Lung microvascular endothelial cell (primary cell): ENCODE results near the gene POU2AF2. TPM values are rescaled to one million over a fixed set of nuclear protein-coding genes. Genes with fewer than 3 reads are reported as not detected.
"Not testable (repeated sequence)": the region's sequence is repeated elsewhere in the genome, so short reads cannot be mapped to it uniquely, and the experiment has no call there.

ENCODE experiments used
- DNase-seq, 2 donors: peaks; one replicate each; pipeline versions ENCODE4 v3.0.0 to v3.0.0-alpha.2; 2010; ENCODE audit warnings: low read depth in 2 of 2
- total RNA-seq: library from RNA; depleted of rRNA; stranded (reverse); fragments of >200 nt; gene quantifications from 2 replicates; pipeline ENCODE4 v1.2.1, GENCODE V29; 2014

POU2AF2 gene
- total RNA-seq, 1 donor from 2014 or later = not detected

DNA sequence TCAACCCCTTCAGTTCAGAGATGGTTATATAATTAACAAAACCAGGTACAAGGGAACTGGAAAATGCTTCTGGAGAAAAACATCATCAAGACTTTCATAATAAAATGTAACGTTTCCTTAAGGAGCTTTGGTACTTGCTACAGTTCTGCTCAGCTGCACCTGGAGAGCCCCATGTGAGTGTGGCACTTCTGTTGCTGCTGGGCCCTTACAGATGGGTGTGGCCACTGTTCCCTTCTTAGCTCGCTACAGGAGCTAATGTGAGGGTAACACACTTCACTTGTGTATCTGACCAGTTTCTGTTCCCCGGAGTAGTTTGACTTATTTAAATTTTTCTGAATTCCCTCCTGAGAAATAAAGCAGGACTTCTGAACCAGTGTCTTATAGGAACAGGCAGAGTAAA is 56.8 kb downstream of the POU2AF2 start:
- DNase-seq = no peak

DNA sequence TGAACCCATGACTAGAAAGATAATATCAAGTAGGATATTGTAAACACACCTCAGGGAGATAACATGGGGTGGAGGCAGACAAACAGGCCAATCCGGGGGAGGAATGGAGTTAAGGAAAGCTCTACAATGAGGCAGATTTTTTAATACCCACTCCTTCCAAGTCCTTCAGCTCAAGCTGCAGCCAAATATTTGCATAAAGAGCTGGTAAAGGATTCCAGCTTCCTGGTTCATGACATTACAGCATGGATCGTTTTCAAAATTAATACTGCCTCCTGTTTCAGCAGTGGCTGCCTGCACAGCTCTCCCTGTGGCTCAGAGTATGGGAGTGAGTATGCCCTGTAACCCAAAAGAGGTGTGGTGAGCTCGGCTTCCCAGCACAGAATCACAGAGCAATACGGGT is 57.9 kb downstream of the POU2AF2 start:
- DNase-seq = no peak

DNA sequence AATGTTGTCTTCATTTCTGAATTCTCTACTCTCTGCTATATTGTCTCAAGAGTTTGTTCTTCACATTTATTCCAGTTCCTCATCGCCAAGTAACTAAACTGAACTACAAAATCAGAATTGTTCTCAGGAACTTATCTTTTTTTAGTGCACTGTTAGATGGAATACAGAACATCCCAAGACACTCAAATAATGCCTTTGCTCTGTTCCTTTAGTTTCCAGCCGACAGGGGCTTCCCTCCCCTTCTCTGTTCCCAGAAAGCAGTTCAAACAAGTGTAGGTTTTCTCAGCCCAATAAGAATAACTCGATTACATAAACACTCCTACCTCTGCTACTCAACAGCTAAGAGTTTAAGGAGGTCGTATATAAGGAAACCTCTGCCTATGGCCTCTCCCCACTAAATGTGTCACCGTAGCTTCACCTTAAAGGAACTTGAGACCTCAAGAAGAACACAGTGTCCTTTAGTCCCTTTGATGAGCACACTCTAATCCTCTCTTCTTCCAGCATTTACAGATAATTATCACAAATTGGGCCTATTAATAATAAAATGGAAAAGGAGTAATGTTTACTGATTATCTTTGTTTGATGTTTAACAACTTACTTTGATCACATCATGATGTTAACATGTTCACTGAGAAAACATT is 59.8 kb downstream of the POU2AF2 start:
- no peak for DNase-seq

DNA sequence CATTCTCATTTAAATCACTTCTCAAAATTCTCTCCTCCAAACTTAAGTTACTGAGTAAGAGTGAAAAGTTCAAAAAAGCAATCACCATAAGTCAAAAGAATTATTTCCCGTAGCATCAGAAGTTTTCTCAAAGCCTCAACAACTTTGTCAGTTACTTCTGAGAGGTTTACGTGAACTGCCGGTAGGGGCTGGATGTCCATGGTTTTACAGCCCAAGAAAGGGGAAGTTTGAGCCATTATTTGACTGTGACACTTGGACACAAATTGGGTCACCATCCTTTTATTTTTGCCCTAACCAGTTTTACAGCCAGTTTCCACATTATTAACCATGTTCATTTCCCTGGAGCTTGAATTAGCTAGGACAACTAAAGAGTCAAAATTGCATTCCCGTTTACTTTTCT is 60.4 kb downstream of the POU2AF2 start:
- no peak for DNase-seq

DNA sequence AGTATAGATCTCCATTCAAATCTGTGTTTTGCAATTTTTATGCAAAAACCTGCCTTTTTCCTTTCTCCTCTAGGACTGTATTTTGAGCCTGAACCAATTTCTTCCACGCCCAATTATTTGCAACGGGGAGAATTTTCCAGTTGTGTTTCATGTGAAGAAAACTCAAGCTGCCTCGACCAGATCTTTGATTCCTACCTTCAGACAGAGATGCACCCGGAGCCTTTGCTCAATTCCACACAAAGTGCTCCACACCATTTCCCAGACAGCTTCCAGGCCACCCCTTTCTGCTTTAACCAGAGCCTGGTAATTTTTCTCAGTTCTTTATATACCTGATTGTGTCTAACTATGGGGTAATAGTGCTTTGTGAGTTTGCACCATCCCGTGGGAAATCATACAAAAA is 60.8 kb downstream of the POU2AF2 start:
- no peak for DNase-seq

DNA sequence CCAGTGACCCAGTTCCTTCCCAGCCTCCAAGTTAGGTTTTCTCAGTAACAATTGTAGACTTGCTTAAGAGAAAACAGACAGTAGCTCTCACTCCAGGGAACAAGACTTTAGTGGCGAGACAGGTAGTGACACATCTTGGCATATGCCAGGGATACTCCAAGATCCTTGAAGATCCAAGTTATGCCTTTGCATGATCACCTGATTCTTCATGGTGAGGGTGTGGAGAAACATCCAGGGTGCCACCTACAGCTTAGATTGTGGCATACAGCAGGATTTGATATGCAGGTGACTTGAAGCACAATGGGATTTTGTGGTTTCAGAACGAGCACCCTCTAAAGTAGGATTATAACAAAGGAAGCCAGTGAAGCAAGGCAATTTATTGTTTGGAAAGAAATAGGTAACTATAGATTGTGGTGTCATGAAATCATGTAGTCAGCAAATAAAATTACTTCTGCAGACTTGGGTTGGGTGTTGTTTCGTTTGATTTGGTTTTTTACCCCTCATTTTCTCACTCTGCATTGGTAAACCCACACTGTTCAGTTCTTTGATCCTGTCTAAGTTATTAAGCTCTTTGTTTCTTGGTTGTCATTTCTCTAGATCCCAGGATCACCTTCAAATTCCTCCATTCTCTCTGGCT is 62.1 kb downstream of the POU2AF2 start:
- no peak for DNase-seq

DNA sequence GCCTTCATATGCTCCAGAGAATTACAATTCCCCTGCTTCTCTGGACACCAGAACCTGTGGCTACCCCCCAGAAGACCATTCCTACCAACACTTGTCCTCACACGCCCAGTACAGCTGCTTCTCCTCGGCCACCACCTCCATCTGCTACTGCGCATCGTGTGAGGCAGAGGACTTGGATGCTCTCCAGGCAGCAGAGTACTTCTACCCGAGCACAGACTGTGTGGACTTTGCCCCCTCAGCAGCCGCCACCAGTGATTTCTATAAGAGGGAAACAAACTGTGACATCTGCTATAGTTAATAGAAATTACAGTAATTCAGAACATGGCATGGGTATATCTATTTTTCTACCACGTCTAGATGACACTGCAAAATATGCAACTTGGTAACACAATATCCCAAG is 62.6 kb downstream of the POU2AF2 start:
- DNase-seq = no peak

DNA sequence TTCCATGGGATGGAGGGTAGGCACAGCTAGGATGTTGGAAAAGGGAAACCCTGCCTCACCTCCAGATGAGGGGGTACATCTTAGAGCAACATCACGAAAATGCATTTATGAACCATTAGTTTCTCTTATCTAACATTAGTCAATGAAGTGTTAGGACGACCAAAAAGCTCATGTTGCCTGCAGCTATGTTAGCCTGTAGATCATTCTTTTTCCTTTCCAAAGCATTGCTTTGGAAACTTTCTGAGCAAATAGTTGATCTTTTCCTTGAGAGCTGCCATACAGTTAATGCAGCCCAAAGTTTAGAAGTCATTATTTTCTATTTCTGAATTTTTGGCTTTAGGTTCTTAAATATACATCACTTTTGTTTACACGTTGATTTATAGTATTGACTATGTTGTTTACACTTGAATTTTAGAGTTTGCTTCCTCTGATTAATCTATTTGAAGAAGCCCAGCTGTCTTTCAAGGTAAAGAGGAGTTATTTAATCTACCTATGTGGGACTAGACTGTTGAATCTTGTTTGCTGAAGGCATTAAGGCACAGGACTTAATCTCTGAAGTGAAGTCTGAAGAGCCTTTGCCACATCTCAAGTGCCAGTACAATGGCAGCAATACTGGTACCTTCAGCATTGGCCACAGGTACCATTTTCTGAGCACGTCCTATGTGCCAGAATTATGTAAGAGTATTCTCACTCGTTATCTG is 63.8 kb downstream of the POU2AF2 start:
- DNase-seq = no peak

DNA sequence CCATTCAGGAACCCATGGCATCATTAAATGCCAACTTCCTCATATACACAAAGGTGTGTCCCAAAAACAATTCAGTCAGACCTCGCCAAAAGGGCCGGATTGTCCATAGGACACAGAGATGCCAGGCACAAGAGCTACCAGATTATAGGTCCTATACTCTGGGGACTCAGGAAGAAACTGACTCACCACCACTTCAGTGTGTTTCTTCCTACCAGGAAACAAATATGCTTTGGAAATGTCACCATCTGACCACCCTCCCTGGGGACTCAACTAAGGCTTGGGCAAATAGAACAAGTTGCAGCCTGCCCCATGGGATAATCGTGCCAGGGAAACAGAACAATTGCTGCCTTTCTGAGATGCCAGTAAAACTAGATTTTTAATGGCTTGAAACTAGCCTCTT is 64.6 kb downstream of the POU2AF2 start:
- no peak for DNase-seq

DNA sequence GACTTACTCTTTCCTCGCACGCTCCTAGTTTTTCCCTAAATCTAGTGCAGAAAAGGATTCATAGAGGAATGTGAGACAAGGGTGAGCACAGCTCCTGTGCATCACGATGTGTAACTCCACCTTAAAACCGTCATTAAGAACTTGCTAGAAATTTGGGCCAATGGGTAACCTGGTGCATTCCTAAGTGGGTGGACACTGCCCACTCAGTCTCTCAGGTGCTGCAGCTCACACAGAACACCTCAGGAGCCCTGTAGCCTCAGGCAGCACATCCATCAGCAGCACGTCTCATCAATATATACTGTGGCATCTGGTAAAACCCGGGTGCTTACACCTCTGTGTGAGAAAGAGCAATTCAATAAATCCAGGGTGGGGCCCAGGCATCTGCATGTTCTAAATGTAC is 65.2 kb downstream of the POU2AF2 start:
- DNase-seq = no peak

DNA sequence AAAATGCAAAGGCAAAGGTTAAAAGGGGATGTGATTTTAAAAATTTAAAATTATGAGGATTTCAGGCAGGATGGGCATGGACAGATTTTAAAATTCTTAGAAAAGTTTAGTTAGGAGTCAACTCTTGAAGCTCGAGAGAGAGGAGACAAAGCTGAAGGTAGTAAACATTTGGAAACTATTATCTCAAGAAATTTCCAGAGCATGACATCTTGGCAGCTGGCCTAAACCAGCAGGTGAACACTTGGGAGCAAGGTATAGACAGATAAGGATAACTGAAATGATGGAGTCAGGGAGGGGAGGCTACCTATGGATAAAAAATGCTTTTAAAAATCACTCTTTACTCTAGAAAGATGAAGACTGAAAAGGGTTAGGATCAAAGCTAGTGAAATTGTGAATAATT is 66.6 kb downstream of the POU2AF2 start:
- no peak for DNase-seq

DNA sequence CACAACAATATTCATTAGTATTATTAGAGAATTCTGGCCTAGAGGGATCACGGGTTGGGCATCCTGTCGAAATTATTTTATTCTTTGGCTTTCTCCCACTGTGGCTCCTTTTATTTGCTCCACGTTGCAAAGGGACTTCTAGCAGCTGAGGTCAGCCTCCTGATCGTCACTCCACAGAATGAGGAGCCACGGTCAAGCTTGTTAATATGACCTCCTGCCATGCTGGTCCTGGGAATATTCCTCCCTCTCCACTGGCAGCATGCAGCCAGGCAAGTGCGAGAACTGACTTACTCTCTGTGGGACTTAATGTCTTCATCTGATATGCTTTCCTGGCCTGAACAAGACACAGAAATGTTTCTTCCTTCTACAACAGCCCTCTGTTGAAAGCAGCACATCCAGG is 73.8 kb downstream of the POU2AF2 start:
- DNase-seq = no peak

DNA sequence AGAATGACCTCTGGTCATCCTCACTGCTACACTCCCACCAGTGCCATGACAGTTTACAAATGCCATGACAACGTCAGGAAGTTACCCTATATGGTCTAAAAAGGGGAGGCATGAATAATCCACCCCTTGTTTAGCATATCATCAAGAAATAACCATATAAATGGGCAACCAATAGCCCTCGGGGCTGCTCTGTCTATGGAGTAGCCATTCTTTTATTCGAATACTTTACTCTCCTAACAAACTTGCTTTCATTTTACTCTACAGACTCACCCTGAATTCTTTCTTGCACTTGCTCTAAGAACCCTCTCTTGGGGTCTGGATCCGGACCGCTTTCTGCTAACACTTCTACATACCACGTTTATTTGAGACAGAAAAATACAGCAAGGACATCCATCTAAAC is 74.7 kb downstream of the POU2AF2 start:
- not testable (repeated sequence) for DNase-seq

DNA sequence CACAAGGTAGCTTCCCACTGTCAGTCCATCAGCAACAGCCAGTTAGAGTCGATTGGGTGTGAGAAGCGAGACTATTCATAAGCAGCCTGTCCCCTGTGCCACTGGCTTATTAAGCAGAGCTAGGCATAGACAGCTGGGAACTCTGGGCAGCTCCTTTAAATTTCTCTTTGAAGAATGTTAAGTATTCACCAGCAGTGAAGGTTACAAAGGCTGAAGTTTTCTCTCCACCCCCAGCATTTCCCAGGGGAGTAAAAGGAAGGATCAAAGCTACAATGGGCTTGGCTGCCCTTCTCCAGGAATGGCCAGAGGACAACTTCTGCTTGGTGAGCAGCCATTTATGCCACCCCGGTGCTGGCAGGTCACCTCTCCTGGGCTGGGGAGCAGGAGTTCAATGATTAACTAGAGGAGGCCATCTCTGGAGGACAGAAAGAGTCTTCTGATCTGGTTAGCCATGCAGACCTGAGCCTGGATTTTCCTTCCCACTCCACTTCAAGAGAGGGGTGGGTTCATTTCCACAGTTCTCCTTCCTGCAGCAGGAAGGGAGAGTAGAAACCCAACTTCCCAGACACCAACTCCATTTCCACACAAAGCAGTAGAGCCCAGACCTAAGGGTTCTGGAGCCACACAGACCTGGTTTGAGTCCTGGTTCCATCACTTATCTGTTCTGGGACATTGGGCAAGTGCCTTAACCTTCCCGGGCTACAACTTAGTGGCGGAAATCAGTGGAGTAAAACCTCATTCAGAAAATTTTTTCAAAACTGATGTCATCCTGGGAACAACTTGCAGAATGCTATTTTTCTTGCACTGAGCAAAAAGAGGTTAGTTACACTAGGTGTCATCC is 75.4 kb downstream of the POU2AF2 start:
- DNase-seq = no peak

DNA sequence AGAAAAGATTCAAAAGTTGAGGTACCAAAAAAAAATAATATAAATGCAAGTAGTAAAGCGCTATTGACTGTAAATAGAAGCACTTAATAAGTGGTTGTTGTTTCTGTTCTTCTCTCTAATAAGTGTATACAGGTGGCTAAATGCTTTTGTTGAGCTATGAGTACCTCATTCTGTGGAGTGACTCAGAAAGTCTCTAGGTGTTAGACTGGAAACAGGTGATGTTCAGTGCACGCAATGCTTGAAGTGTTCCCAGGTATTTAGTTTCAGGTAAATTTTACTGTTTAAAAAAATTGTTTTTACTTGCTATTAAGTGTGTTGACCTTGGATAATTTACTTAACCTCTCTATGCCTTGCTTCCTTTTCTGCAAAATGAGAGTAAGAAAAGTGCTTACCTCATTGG is 77.0 kb downstream of the POU2AF2 start:
- DNase-seq = no peak

DNA sequence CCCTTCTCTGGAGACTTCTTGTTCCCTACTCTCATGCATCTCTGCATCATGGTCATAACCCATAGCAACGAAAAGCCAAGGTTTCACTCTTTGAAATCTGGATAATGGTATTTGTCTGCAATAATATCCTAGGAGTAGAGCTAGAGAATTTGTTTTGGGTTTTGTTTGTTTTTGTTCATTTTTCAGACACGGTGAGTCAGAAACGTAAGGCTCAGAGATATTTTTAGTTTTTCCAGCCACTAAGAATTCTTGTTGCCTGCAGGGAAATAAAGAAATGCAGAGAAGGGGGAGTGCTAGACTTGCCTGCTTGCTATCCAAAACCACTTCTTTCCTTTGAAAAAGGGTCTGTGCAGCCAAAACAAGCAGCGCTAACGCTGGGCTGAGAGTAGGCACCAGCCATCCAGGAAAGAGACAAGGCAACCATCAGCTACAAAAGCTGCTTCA is 78.8 kb downstream of the POU2AF2 start:
- DNase-seq = no peak

DNA sequence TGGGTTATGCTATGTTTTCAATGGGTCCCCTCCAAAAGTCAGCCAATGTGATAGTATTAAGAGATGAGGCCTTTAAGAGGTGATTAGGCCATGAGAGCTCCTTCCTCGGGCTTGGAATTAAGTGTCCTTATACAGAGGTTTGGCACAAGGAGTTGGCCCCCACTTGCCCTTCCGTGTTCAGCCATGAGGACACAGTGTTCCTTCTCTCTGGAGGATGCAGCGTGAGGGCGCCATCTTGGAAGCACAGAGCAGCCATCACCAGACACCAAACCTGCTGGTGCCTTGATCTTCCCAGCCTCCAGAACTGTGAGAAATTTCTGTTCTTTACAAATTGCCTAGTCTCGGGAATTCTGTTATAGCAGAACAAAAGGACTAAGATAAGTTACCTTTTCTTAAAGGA is 79.7 kb downstream of the POU2AF2 start:
- DNase-seq = no peak

DNA sequence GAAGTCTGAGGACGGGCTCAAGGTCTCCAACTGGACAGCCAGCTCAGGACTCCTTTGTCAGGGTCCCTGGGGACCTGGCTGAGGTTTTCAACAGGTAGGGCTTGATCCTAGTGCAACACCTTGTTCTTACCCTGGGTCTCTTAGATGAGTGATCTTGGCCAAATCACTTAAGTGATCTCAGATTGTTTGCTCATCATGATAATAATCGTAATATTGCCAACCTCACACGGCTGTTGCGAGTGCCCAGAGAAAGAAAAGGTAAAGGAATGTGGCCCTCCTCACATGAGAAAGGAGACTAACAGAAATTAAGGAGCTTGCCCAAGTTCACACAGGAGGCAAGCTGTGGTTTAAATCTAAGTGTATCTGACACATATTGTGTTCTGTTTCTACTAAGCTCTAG is 81.3 kb downstream of the POU2AF2 start:
- DNase-seq = no peak

DNA sequence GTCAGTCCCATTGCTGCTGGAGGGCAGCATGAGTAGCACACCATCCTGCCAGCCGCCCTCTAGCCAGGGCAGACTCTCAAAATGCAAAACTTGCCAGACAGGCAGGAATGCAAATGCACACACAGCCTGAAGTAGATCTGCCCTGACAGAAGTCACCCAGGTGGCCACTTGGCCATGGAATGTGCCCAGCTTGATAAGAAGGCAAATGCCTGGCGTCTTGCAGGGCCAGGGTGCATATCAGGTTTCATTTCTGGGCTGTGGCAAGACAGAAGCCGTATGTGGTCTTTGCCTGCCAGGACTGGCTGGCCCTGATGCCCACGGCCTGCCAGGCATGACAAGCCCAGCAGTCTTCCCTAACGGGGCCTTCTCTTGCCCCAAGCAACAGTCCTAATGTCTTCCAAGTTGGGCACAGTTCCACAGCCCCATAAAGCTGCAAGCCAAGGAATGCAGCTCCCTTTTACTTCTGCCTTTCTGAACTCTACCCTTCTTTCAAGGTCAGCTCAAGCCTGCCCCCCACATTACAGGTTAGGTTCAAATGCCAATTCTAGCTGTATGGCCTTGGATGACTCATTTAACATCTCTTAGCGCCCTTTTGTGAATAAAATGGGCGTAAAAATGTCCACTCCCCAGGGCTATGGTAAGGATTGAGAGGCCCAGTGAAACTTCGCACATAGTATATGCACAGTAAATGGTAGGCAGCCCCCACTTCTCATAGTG is 82.5 kb downstream of the POU2AF2 start:
- DNase-seq = no peak

DNA sequence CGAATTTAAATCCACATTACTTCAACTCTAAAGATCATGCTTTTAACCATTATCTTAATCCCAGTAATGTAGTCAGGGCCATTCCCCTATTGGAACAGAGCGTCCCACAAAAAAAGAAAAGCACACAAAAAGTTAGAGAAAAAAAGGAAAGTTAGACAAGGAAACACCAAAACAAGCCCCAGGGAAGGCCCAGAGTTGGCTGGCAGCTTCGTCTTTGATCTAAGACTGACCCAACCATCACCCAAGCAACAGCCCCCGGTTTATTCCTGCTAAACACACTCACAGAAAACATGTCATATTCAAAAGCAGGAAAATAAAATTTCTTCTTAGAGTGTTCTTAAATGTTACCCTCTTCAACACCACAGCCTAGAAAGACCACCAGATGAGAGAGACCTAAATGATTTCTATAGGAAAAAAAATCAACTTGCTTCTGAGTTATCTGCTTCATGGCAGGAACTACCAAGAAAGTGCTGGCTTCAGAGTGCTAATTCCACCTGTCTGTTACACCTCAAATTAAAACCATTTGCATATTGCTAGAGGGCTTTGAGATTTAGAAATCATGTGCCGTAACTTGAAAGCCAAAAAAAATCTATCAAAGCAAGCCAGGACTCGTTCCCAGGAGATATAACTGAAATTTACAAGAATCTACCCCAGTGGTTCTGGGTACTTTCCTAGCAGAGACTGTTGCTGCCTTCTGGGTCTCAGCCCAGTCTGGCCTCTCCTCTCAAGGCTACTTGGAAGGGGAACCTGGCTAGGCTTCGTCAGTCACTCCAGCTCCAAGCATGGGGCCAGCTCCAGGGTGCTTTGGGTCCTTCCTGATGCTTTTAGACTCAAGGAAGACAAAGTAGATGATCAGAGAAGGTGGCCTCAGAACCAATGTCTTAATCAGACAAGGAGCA is 84.0 kb downstream of the POU2AF2 start:
- DNase-seq = no peak
